Non-pigmented ciliary epithelial cell (primary cell): ENCODE data around the gene PHF12.
"Not testable (repeated sequence)": the region's sequence is repeated elsewhere in the genome, so short reads cannot be mapped to it uniquely, and the experiment has no call there.

Experiments
- DNase-seq: peaks from one replicate; pipeline ENCODE4 v3.0.0-alpha.2; 2010; ENCODE audit warnings: low read depth

Gene PHF12

DNA sequence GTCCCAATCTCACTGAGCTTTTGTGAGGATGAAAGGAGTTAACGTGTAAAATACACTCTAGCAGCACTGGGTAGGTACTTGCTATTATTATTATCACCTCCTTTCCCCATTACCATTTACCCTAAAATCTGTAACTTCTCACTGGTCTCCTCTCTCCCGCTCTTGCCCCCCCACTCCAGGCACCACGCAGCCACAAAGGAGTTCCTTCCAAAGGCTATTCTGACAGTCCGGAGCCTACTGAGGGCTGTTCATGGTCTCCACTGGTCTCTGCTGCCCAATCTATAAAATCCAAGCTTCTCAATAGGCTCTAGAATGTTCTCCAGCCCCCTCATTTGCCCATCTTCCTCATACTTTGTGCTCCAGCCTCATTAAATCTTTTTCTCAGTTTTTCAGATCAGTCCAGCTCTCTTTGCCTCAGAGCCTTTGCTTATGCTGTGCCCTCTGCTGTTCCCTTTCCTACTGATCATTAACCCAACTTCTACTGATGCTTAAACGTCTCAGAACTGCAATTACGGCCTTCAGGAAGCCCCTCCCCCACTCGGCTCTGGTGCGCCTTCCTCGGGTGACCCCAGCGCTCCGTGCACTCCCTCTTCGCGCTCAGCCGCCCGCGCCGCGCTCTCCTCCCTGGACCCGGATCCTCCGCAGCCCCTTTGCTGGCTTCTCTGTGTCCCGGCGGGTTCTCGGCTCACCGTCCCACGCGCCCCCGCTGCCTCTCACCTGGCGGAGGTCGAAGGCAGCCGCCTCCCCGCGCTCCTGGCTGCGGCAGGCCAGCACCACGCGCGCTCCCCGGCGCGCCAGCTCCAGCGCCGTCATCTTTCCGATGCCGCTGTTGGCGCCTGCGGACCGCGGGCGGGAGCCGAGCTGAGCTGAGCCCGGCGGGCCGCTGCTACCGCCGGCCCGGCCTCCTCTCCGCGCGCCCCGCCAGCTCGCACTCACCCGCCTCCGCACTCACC lies 49.2 kb downstream of the PHF12 start:
- DNase-seq = no peak

DNA sequence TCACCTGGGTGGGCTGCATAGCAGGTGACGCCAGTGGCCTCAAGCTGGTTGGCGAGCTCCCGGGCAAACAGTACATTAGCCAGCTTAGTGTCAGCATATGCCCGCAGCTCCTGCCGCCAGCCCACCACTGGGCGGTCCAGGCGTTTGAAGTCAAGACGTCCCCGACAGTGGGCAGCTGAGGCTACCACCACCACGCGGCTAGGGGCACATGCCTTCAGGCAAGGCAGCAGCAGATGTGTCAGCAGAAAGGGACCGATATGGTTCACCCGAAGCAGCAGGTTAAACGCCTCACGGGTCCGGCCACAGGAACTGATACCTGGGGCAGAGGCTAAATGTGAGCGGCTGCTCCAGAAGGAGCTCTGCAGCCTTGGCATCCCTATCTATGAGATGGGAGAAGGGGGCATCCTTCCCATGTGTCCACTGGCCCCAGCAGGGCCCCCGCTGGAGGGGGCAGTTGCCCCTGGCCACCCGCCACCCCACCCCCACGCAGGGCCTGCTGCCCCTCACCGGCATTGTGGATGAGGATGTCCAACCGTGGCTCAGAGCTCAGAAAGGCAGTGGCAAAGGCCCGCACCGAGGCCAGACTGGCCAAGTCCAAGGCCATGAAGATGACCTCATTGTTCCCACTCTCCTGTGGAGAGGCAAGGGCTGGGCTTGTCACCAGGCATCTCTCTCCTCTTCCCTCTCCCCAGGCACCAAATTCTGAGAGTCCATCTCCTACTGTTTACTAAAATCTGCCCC lies 50.2 kb downstream of the PHF12 start:
- no peak for DNase-seq

DNA sequence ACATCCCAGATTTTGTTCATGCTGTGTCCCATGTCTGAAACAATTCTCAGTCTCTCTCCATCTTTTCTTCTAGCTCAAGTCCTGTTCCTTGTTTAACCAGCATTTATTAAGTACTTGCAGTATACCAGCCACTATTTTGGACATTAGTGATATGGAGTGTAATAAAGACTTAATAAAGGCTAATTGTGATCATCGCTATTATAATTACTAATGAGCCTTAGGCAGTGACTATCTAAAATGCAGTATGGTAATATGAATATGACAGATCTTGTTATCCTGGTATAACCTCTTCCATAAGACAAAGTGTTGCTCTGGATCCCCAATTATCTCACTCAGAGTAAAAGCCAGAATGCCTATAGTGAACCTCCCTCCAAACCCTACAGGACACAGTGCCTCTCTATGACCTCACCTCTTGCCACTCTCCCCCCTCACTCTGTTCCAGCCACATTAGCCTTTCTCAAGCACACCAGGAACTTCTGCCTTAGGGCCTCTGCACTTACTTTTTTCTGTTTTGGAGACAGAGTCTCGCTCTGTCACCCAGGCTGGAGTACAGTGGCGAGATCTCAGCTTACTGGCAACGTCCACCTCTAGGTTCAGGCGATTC lies 52.0 kb downstream of the PHF12 start:
- DNase-seq = no peak

DNA sequence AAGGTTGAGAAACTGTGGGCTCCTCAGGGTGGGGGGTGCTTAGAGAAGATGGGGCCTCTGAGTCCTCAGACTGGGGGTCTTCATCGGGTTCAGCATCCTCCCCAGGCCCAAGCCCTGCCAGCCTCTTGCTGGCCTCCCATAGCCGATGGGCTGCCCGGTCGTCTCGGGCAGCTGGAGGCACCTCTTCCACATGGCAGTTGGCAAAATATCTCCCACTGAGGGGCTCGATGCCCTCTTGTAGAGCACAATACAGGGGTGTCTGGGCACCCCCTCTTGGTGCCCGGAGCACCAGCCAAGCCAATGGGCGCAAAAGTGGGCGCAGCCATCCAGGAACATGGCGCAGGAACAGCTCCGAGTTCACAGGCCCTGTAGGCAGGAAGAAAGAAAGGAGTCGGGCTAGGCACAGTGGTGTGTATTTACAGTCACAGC lies 52.8 kb downstream of the PHF12 start:
- DNase-seq = no peak

DNA sequence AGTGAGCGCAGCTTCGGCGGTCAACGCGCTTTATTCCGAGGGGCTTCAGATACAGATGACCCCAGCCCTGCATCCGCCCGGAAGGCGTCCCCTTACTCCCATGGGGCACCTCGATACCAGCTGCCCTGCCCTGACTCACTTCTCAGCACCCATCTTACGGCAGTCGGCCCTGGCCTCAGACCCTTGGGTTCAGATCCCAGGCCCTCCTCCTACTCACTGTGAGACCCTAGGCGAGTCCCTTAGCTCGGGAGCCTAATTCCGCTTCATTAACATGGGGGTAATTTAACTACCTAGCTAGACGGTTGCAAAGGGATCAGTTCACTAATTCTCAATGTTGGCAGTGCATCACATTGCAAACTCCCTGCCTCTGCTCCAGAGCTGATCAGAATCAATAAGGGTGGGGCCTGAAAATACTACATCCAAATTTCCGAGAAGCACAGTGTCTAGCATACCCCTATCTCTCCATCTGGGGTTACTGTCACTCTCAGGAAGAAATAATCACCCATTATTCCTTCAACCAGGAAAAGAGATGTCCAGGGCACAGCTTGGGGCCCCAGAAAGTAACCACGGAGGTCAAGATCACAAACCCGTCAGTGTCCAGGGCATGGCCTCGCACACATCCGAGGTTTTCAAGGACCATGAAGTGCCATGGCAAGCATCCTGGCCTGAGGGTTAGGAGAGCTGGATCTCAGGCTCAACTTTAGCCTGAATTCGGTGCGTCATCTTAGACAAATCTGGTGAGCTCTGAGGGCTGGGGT lies 53.4 kb downstream of the PHF12 start:
- DNase-seq = no peak

DNA sequence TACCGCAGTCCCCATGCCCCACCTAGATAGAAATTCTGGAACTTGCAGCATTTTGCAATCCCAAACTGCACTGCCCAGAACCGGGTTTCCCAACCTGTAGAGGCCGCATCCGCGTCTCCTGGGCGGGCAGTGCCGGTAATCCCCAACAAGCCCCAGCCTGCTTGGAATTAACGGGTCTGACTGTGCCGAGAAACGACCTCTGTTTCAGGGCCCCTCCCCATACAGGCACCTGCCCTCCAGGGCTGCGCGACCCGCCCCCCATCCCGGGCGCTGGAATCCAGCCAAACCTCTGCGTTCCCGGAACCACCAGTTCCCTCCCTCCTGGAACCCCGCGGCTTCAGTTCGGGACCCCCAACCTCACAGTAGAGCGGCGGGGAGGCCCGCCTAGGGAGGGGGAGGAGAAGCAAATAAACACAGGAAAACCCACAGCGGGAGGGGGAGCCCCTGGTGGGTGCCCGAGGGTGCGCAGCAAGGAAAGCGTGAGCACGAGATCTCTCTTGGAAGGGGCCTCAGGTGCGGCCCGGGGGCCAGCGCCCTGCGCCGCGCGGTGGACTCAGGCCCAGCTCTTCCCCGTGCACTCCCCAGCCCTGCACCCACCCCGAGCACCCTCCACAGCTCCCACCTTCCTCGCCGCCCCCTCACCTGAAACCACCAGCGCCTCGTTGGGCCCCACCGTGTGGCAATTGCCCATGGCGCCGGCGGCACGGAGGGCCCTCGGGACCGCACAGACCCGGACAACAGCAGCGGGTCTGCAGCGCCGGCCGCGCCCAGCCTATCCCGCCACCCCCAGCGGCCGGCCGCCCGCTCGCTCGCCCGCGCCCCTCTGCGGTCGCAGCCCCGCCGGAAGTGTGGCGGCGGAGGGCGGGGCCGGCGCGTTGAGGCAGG lies 54.2 kb downstream of the PHF12 start, which contains the start of gene FLOT2:
Gene FLOT2 (minus strand): TSS at position 850 of the 885 bp plus-strand sequence. CDS start 159 bp downstream, at position 691.
- no peak for DNase-seq

DNA sequence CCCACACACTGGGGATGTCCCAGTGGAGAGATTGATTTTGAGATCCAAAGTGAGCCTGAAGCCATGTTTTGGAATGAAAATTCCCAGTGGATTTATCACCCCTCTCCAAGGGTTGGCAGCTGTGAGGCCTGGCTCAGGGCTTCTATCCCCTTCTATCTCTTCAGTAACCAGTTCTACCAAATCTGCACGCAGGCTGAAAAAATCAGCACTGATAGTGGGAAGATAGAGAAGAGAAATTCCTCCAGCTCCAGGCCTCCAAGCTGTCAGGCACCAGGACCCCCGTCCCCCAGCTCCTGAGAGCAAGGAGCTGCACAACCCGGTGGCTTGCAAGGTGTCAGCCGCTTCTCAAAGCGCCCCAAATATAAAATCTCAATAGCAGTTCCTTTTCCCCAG lies 54.8 kb downstream of the PHF12 start:
- DNase-seq = no peak

DNA sequence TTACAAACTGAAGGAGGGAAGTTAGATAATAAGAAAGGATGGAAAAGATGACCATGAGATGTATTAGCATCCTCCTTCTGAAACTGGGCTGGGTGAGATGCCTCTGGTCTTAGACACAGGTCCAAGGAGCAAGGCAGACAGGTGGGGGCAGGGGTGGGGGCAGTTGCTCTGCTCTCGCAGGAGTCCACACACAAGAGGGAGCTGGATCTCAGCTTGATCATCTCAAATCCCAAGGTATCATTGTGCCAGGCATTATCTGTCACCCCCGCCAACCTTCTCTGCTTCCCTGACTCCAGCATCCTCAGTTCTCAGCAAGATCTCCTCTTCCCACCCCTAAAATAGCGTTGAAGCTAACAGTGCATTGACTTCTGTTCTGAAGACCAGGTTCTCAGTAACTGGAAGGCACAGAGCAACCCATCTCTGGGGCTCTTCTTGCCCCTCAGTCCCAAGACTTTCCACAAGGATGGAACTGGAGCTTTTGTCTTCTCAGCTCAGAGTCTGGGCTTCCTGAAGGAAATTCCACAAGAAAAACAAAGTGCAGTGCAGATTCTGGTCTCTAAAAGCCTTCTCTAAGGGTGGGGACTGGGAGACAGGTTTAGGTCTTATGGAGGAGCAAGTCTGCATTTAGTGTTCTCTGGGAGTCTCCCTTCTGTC lies 55.4 kb downstream of the PHF12 start:
- DNase-seq = no peak

DNA sequence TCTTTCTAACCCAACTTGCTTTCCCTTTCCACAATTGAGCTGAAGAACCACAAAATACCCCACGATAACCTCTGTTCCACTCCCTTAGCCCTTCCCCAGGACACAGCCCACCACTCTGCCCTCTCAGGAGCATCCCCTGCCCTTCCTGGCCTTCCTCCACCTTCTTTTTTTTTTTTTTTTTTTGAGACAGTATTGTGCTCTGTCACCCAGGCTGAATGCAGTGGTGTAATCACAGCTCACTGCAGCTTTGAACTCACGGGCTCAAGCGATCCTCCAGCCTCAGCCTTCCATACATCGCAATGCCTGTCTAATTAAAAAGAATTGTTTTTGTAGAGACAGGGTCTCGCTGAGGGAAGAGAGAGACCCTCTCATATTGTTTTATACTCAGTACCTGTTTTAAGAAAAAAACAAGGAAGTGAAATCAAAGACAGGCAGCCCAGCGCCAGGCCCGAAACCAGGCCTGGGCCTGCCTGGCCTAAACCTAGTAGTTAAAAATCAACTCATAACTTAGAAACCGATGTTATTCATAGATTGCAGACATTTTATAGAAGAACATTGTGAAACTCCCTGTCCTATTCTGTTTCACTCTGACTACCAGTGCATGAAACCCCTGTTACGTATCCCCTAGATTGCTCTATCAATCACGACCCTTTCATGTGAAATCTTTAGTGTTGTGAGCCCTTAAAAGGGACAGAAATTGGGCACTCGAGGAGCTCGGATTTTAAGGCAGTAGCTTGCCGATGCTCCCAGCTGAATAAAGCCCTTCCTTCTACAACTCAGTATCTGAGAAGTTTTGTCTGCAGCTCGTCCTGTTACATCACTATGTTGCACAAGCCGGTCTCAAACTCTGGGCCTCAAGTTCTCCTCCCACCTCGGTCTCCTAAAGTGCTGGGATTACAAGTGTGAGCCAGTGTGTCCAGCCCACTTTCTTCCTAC lies 57.8 kb downstream of the PHF12 start:
- not testable (repeated sequence) for DNase-seq

DNA sequence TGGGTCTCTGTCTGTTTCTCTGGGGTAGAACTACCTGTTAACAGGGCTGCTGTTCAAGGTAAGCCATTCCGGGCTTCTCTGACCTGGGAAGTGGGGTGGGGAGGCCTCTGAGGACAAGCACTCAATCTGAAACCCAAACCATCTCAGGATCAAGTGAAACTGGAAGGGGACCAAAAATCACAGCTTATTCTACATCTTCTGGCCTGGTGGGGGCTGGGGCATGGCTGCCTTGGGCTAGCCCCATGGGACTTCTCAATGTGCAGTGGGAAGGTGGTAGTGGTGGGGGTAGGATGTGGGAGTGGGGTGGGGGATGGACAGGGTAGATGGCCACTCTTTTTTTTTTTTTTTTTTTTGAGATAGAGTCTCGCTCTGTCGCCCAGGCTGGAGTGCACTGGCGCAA lies 59.3 kb downstream of the PHF12 start:
- DNase-seq = no peak

DNA sequence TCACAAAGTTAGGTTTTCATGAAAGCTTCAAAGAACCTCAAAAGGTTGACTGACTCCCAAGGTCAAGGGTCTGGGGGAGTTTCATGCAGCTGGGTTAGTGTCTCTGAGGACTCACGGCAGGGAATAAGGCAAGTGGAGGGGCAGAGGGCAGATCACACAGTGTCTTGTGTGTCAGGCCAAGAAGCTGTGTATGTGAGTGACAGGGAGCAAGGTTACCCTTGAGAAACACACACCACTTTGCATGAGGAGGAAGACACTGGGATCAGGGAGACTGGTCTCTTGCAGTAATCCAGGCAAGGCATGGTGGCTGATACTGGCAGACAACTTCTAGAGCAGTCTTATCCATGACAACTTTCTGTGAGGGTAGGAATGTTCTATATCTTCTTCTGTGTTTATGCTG lies 60.1 kb downstream of the PHF12 start:
- no peak for DNase-seq

DNA sequence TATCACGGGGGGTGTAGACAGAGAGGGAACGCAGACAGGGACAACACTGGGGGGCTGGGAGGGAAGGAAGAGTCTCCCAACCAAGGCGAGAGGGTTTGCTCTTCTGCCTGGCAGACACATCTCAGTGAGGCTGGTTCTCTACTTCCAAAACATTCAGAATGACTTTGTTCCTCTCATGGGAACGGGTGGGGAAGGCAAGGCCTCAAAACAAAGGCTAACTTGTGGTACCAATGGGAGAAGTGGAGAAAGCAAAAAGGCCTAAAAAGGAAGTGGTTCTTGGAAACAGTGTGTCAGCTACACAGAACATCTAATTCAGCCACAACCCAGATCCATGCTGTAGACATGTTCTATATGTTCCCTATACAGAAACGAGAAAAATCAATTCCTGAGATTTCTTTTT lies 61.3 kb downstream of the PHF12 start:
- no peak for DNase-seq

DNA sequence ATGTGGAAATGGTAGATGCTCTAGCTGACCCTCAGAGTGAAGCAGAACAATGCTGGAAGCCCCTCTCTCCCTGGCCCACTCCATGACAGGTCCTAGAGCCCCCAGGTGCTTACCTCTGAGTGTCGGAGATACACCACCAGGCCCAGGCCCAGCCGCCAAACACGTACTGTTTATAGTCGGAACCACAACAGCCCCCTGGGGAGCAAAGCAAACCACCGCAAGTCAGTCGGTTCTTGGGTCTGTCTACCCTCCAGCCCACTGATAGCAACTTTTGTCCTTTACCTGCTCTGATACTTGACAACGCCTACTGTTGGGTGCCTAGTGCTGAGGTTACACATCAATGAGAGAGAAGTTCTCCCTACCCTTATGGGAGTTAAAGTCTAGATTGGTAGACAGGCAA lies 62.5 kb downstream of the PHF12 start:
- DNase-seq = no peak

DNA sequence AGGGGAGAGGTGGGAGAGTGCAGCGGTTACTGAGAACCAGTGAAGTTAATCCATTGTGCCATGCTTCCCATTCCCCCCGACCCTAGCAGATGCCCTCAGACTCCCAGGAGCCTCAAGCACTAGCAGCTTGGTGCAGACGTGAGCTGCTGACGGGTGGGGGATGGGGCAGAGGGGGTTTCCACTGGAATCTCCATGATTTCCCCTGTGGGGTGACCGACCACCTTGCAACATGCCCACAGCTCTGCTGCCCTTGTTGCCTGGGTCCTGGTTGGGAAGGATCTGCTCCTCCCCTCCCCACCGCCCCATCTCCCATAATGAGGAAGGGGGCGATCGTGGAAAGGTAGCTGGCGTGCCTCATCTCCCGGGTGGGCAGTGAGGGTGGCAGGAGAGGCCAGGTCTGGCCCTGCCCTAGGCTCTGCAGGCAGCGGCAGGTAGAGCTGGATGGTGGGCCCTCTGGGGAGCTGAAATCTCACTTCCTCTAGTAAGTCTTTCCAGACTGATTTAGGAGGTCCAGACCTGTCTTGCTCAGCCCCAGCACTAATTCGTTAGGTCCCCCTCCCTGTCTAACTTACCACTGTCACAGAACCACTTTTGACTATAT lies 63.3 kb downstream of the PHF12 start:
- no peak for DNase-seq

DNA sequence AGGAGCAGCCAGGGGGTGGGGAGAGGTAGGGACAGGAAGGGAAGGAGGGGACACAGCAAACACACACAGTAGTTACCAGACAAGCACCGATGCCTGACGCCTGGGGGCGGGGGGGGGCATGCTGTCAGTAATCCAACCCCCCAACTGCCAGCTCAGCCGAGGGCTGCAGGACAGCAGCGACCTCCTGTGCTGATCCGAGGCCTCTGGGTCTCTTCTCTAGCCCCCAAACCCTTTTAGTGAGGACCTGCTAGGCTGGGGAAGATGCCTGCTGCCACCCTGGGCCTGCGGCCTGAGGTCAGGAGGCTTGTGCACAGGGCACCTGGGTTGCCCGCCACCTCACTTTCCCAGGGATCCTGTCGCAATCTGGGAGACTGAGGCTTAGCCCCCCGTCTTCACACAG lies 65.4 kb downstream of the PHF12 start:
- no peak for DNase-seq

DNA sequence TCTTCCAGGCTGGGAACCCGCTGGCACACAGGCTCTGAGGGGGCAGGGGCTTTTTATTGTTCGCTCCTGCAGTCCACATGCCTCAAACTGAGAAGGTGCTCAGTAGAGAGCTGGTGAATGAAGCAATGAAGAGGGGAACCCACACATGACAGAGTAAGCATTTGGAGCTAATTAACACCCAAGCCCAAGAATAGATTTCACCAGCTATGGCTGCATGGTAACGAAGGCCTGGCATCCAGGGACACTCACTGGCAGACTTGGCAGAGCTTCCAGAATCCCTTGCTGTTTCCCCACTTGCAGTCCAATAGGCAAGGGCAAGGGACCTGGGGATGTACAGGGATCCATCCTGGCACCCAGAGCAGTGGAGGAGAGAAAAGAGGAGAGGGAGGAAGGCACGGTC lies 66.0 kb downstream of the PHF12 start:
- DNase-seq = no peak

DNA sequence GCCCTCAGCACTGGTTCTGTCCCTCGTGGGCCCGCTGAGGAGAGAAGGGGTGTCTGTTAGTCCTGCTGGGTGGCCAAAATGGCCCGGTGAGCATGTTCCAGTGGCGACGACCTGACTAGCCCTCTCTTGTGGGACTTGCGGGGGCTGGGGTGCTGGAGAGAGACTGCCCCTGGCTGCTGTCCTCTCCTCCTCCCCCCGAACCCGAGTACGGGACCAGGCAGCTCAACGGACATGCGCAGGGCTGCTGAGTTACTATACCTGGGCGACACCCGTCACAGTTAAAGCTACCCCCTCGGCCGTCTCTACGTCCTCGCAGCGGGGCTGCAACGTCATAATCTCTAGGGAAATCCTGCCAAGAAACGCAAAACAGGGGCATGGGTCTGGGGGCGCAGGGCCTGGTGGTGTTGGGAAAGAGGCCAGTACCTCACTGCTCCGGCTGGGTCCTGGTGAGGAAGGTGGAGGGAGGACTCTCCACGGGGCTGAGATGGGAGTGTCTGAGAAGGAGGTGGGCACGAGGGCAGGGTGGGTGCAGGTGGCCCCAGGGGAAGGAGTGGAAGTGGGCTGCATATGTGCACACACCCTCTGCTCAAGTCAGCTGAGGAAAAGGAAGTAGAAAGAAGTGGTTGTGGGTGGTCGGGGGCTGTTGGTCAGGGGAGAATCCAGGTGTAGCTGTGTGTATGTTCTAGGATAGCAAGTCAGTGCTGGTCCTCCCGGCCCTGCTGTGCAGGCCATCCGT lies 67.2 kb downstream of the PHF12 start:
- DNase-seq = no peak
